Keratinocyte (primary cell): ENCODE measurements around the gene CYP2B6. TPM values are rescaled to one million over a fixed set of nuclear protein-coding genes. Genes with fewer than 3 reads are reported as not detected.

Experiments used
- DNase-seq: peaks from one replicate; pipeline ENCODE4 v3.0.0-alpha.2; 2011; ENCODE audit warnings: low read depth, missing footprints, low spot score
- FAIRE-seq: peaks from 2 replicates; lab custom pipeline; 2011; peaks lifted over from hg19 to GRCh38; lab: Jason Lieb, UNC
- H2AFZ ChIP-seq: 2 replicates; pipeline ENCODE4 v1.6.0; 2012; ENCODE audit warnings: low read length, control low read depth, inconsistent platforms; ENCODE audit not compliant: control insufficient read depth
- H3K27ac ChIP-seq: 2 replicates; pipeline ENCODE4 v1.5.1; 2011; ENCODE audit warnings: low read length; ENCODE audit not compliant: control insufficient read depth, insufficient read depth
- H3K27me3 ChIP-seq: 3 replicates; pipeline ENCODE4 v1.6.0; 2011; ENCODE audit warnings: low read length; ENCODE audit not compliant: control insufficient read depth, insufficient read depth; ENCODE audit errors: extremely low read depth
- H3K36me3 ChIP-seq, 2 experiments: 2 replicates in 1 of 2; 3 replicates in 1 of 2; pipeline ENCODE4 v1.5.1; 2011; ENCODE audit warnings: low read length in 2 of 2, mild to moderate bottlenecking in 1 of 2; ENCODE audit not compliant: control insufficient read depth in 2 of 2, insufficient read depth in 2 of 2; ENCODE audit errors: extremely low read depth in 1 of 2
- H3K4me1 ChIP-seq: 3 replicates; pipeline ENCODE4 v1.5.1; 2011; ENCODE audit warnings: low read length; ENCODE audit not compliant: control insufficient read depth, insufficient read depth; ENCODE audit errors: extremely low read depth
- H3K4me2 ChIP-seq: 3 replicates; pipeline ENCODE4 v1.6.0; 2011; ENCODE audit warnings: low read depth, low read length; ENCODE audit not compliant: control insufficient read depth, insufficient read depth; ENCODE audit errors: extremely low read depth
- H3K4me3 ChIP-seq, 3 experiments: fragments of 200-600 bp in 1 of 3; sonication (generic) in 1 of 3; 2 replicates in 2 of 3; 3 replicates in 1 of 3; pipeline ENCODE4 v1.5.1; 2011 to 2016; ENCODE audit warnings: low read length in 3 of 3, mild to moderate bottlenecking in 3 of 3, control low read depth in 2 of 3, inconsistent platforms in 1 of 3, low read depth in 1 of 3, mixed read lengths in 1 of 3, mixed run types in 1 of 3, moderate library complexity in 1 of 3; ENCODE audit not compliant: control insufficient read depth in 2 of 3, insufficient read depth in 2 of 3; ENCODE audit errors: extremely low read depth in 1 of 3
- H3K79me2 ChIP-seq: 2 replicates; pipeline ENCODE4 v1.6.0; 2012; ENCODE audit warnings: low read length; ENCODE audit not compliant: control insufficient read depth, insufficient read depth
- H3K9ac ChIP-seq: 3 replicates; pipeline ENCODE4 v1.6.0; 2011; ENCODE audit warnings: low read length; ENCODE audit not compliant: control insufficient read depth, insufficient read depth; ENCODE audit errors: extremely low read depth
- H3K9me1 ChIP-seq: 3 replicates; pipeline ENCODE4 v1.6.0; 2011; ENCODE audit warnings: low read length; ENCODE audit not compliant: control insufficient read depth, insufficient read depth; ENCODE audit errors: extremely low read depth
- H3K9me3 ChIP-seq: 2 replicates; pipeline ENCODE4 v1.5.1; 2012; ENCODE audit warnings: low read depth, low read length; ENCODE audit not compliant: control insufficient read depth
- H4K20me1 ChIP-seq: 3 replicates; pipeline ENCODE4 v1.6.0; 2011; ENCODE audit warnings: low read length; ENCODE audit not compliant: control insufficient read depth, insufficient read depth; ENCODE audit errors: extremely low read depth
- CTCF ChIP-seq, 3 experiments: IDR thresholded peaks in 1 of 3; conservative IDR thresholded peaks in 1 of 3; optimal IDR thresholded peaks in 1 of 3; 2 replicates in 2 of 3; 3 replicates in 1 of 3; pipeline versions ENCODE3 to v1.5.1; 2011; ENCODE audit warnings: low read length in 3 of 3, mild to moderate bottlenecking in 3 of 3, moderate library complexity in 2 of 3, control low read depth in 1 of 3, inconsistent platforms in 1 of 3; ENCODE audit not compliant: insufficient read depth in 2 of 3; ENCODE audit errors: extremely low read depth in 1 of 3
- EZH2 ChIP-seq: IDR thresholded peaks from one replicate; pipeline ENCODE4 v1.6.1; 2012; ENCODE audit warnings: inconsistent platforms, mild to moderate bottlenecking, low read length, moderate library complexity
- dilution Hi-C: fragments of 300-500 bp; cut with MboI; formaldehyde crosslinking; loops from one replicate; pipeline ENCODE4 v1.7.0; 2020; ENCODE audit warnings: low sequenced_read_pairs; ENCODE audit not compliant: extremely low pct_ligation_motif_present
- polyA plus RNA-seq, 5 experiments: library from polyadenylated mRNA; depleted of rRNA in 3 of 5; stranded (reverse) in 3 of 5; stranded (forward) in 1 of 5; unstranded in 1 of 5; fragments of >200 nt; gene quantifications; 1 replicate in 1 of 5; 2 replicates in 3 of 5; 3 replicates in 1 of 5; pipeline versions ENCODE4 v1.2.1 to v1.2.3, GENCODE V29; 2011 to 2012; ENCODE audit warnings: missing spikeins in 2 of 5, low read depth in 1 of 5, low replicate concordance in 1 of 5

Gene CYP2B6
- polyA plus RNA-seq, 1 donor (not counting 4 experiments of a cell fraction or from before 2014, with no cell fraction given): not detected

- FAIRE-seq (no peak), DNase-seq (no peak)
- Histone ChIP-seq H3K79me2 (no peaks in the 10 kb centered on the region), H3K27ac (no peak overlapping the region), H3K27me3 (no peaks in the 10 kb centered on the region), H3K4me2 (no peak overlapping the region), H3K9me3 (no peaks in the 10 kb centered on the region), H3K9me1 (no peaks in the 10 kb centered on the region), H2AFZ (no peak overlapping the region), H3K4me3 (no peak overlapping the region), H3K4me1 (no peaks in the 10 kb centered on the region), H3K36me3 (no peaks in the 10 kb centered on the region), H3K9ac (no peak overlapping the region), H4K20me1 (no peaks in the 10 kb centered on the region)
- dilution Hi-C loops: no loop called here
- TF ChIP-seq EZH2 (no peak), CTCF (optimal IDR thresholded peaks at IDR 0.05 in 1 of 3, IDR thresholded peaks at IDR 0.05 in 1 of 3, conservative IDR thresholded peaks at IDR 0.05 in 1 of 3; ENCODE audit: extremely low read depth in 1 of 3, insufficient read depth in 2 of 3, low read length in 3 of 3) (no peak)
Measured at GRCh38 chr19:41018736-41019290, 27.7 kb downstream of the CYP2B6 start.

- Histone ChIP-seq H3K9ac (no peak overlapping the region), H3K4me3 (no peak overlapping the region), H3K27ac (no peak overlapping the region), H3K9me1 (no peaks in the 10 kb centered on the region), H3K36me3 (no peaks in the 10 kb centered on the region), H3K4me2 (no peak overlapping the region), H2AFZ (no peak overlapping the region), H3K4me1 (no peaks in the 10 kb centered on the region), H3K27me3 (no peaks in the 10 kb centered on the region), H3K9me3 (no peaks in the 10 kb centered on the region), H3K79me2 (no peaks in the 10 kb centered on the region), H4K20me1 (no peaks in the 10 kb centered on the region)
- DNase-seq (no peak), FAIRE-seq (no peak)
- TF ChIP-seq EZH2 (no peak), CTCF (optimal IDR thresholded peaks at IDR 0.05 in 1 of 3, IDR thresholded peaks at IDR 0.05 in 1 of 3, conservative IDR thresholded peaks at IDR 0.05 in 1 of 3; ENCODE audit: extremely low read depth in 1 of 3, insufficient read depth in 2 of 3, low read length in 3 of 3) (no peak)
- dilution Hi-C loops: no loop called here
Measured at GRCh38 chr19:41019346-41019745, 28.3 kb downstream of the CYP2B6 start.
